ENCODE results near the gene CDK5. TPM values are rescaled to one million over a fixed set of nuclear protein-coding genes. Genes with fewer than 3 reads are reported as not detected.

The CDK5 gene
- total RNA-seq, 1 experiment from 2014 or later = 19.8 TPM

DNA sequence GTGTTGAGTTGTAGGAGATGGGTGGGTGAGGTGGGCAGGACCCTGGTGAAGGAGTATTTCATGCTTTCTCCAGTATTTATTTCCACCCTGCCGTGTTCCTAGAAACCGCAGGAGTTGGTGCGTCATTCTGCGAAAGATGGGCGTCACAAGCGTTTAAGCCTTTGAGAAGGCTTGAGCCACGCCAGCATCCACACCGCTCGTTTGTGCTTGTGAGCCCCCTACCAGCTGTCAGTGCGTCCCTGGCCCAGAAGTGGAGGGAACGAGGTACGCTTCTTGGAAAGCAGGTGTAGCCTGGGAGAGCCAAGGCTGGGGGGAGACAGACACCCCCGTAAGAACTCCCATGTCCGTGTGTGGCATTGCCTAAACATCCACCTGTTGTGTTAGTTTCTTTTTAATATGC lies 34.3 kb upstream of the CDK5 start (continued):
- no peak for TF ChIP-seq REST (IDR thresholded peaks at IDR 0.05; ENCODE audit: low read depth)
- TF ChIP-seq POLR2A (IDR thresholded peaks at IDR 0.05; ENCODE audit: borderline replicate concordance, extremely low read depth, insufficient read depth, insufficient read length) = no peak
- TF ChIP-seq, protein P1, sequence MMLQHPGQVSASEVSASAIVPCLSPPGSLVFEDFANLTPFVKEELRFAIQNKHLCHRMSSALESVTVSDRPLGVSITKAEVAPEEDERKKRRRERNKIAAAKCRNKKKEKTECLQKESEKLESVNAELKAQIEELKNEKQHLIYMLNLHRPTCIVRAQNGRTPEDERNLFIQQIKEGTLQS (IDR thresholded peaks at IDR 0.05) = no peak
- TF ChIP-seq ELF1 (IDR thresholded peaks at IDR 0.05; ENCODE audit: borderline replicate concordance, low read depth) = no peak
- no peak for TF ChIP-seq CBX3 (IDR thresholded peaks at IDR 0.05; ENCODE audit: low read depth)
- no peak for TF ChIP-seq CEBPB (IDR thresholded peaks at IDR 0.05; ENCODE audit: low read depth)
- no peak for TF ChIP-seq EGR1 (IDR thresholded peaks at IDR 0.05; ENCODE audit: low read depth)
- no peak for TF ChIP-seq YY1 (IDR thresholded peaks at IDR 0.05; ENCODE audit: extremely low read depth, insufficient replicate concordance, low read depth, low read length)

DNA sequence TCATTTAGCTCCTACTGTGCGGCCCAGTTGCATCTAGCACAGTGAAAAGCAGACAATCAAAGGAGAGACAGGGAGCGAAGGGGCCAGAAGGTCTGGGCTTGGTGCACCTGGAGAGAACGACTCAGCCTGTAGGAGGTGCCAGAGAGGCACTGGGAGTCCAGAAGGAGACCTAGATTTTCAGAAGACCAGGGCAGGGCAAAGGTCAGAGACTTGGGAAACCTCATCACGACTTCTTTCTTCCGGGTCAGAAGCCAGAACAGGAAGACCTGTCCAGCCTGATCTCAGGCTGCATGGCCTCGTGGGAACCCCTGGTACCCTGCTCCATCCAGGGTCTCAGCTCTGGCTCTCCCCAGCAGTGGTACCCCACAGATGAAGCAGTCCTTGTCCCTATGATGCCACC lies 33.7 kb upstream of the CDK5 start:
- Histone ChIP-seq H3K4me3 (replicated peaks in 1 of 2; ENCODE audit: low read depth in 1 of 2, low read length in 2 of 2) (no peak overlapping the region), H2AFZ (ENCODE audit: low read depth, low read length, poor library complexity, severe bottlenecking) (no peak overlapping the region), H3K27me3 (ENCODE audit: insufficient read depth, low read length) (no peaks in the 10 kb centered on the region), H3K36me3 (ENCODE audit: control insufficient read depth in 1 of 2, insufficient read depth in 2 of 2, low read length in 2 of 2) (peaks cover 0 to 24% of the 10 kb centered on the region in 2 experiments; a peak in 1 of 4 replicates), H3K9me2 (ENCODE audit: insufficient read depth) (no peaks in the 10 kb centered on the region), H3K9me3 (ENCODE audit: control insufficient read depth in 1 of 2, insufficient read depth in 1 of 2, low read depth in 1 of 2, low read length in 2 of 2) (no peaks in the 10 kb centered on the region), H3K27ac (ENCODE audit: low read depth, low read length) (no peak overlapping the region), H3K9ac (ENCODE audit: low read length) (no peak overlapping the region), H3K79me2 (ENCODE audit: insufficient read depth, low read length) (peaks cover 97% of the 10 kb centered on the region), H4K20me1 (ENCODE audit: insufficient read depth) (no peaks in the 10 kb centered on the region; the same call in 1 of the 2 replicates), H3K4me1 (ENCODE audit: control insufficient read depth in 1 of 2, insufficient read depth in 2 of 2, low read length in 2 of 2) (peaks cover 5 to 10% of the 10 kb centered on the region in 2 experiments; a peak in 3 of 4 replicates), H3K4me2 (ENCODE audit: low read length) (no peak overlapping the region)
- DNase-seq (ENCODE audit: low read depth, low spot score) (no peak), ATAC-seq (peak; percentile 44)
- intact Hi-C loops (cut with micrococcal nuclease) = no loop called here
- ChIA-PET CTCF (no interaction called here), RAD21 (ENCODE audit: low non-redundant PET in 1 of 2, low total read pairs in 2 of 2, uncharacterized antibody in 2 of 2, unreplicated experiment in 2 of 2) (no interaction called here), POLR2A (no interaction called here)
- TF ChIP-seq SIN3A (IDR thresholded peaks at IDR 0.05; ENCODE audit: low read depth) (no peak), JUND (IDR thresholded peaks at IDR 0.05) (no peak), RAD21 (IDR thresholded peaks at IDR 0.05; ENCODE audit: low read depth) (no peak), FOSL1 (IDR thresholded peaks at IDR 0.05; ENCODE audit: low read depth) (no peak)
- TF ChIP-seq, protein P2, sequence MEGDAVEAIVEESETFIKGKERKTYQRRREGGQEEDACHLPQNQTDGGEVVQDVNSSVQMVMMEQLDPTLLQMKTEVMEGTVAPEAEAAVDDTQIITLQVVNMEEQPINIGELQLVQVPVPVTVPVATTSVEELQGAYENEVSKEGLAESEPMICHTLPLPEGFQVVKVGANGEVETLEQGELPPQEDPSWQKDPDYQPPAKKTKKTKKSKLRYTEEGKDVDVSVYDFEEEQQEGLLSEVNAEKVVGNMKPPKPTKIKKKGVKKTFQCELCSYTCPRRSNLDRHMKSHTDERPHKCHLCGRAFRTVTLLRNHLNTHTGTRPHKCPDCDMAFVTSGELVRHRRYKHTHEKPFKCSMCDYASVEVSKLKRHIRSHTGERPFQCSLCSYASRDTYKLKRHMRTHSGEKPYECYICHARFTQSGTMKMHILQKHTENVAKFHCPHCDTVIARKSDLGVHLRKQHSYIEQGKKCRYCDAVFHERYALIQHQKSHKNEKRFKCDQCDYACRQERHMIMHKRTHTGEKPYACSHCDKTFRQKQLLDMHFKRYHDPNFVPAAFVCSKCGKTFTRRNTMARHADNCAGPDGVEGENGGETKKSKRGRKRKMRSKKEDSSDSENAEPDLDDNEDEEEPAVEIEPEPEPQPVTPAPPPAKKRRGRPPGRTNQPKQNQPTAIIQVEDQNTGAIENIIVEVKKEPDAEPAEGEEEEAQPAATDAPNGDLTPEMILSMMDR (IDR thresholded peaks at IDR 0.05 in 2 of 3, conservative IDR thresholded peaks at IDR 0.05 in 1 of 3; ENCODE audit: borderline replicate concordance in 1 of 3, insufficient read depth in 1 of 3, low read depth in 2 of 3, low read length in 2 of 3) = peak in 2 of 3 experiments; percentile 64 to 74; a peak in 4 of 6 replicates
- TF ChIP-seq, protein P1 (IDR thresholded peaks at IDR 0.05) = no peak
- no TSS peak for BruUV-seq (replicated peaks)

Measured in HCT116 (cell line).